PC-9 (cell line): ENCODE results near the gene TMEM271. TPM values are rescaled to one million over a fixed set of nuclear protein-coding genes. Genes with fewer than 3 reads are reported as not detected.

Experiments
- BruUV-seq: library from RNA; stranded (reverse); fragments of 400-500 nt; replicated peaks from 2 replicates; lab custom pipeline; 2021; lab: Mats Ljungman, UMichigan
- CTCF ChIA-PET: fragments of 300-600 bp; sonication (Branson Sonifier 250); formaldehyde crosslinking; loops from one replicate; lab custom pipeline; 2022; ENCODE audit warnings: antibody characterized with exemption; lab: Charles Lee
- POLR2A ChIA-PET: fragments of 300-600 bp; sonication (Branson Sonifier 250); formaldehyde crosslinking; loops from one replicate; lab custom pipeline; 2022; ENCODE audit warnings: antibody characterized with exemption; ENCODE audit not compliant: unreplicated experiment; lab: Charles Lee
- DNase-seq, 2 experiments: peaks; one replicate each; pipeline versions ENCODE4 v3.0.0 to v3.0.0-alpha.2; 2015 to 2022; ENCODE audit warnings: mixed read lengths in 1 of 2
- H2AFZ ChIP-seq: fragments of 200-600 bp; sonication (generic); 2 replicates; pipeline ENCODE4 v1.8.1; 2017; ENCODE audit warnings: antibody characterized with exemption
- H3F3A ChIP-seq: fragments of 200-600 bp; sonication (generic); 2 replicates; pipeline ENCODE4 v1.8.1; 2017; ENCODE audit warnings: antibody characterized with exemption, mild to moderate bottlenecking, low read depth; ENCODE audit not compliant: insufficient read depth
- H3K27ac ChIP-seq: fragments of 200-600 bp; sonication (generic); 2 replicates; pipeline ENCODE4 v1.6.1; 2016; ENCODE audit warnings: mixed run types
- H3K27me3 ChIP-seq: fragments of 200-600 bp; sonication (generic); 2 replicates; pipeline ENCODE4 v1.6.1; 2016; ENCODE audit warnings: low read depth, mixed run types; ENCODE audit not compliant: insufficient read depth
- H3K36me3 ChIP-seq: fragments of 200-600 bp; sonication (generic); 2 replicates; pipeline ENCODE4 v1.6.1; 2016; ENCODE audit warnings: low read depth, mixed run types
- H3K4me1 ChIP-seq: fragments of 200-600 bp; sonication (generic); replicated peaks from 2 replicates; pipeline ENCODE4 v1.6.1; 2016; ENCODE audit warnings: mixed run types; ENCODE audit not compliant: insufficient read depth
- H3K4me2 ChIP-seq: fragments of 200-600 bp; sonication (generic); 2 replicates; pipeline ENCODE4 v1.6.1; 2017; ENCODE audit warnings: mixed run types
- H3K4me3 ChIP-seq: fragments of 200-600 bp; sonication (generic); 2 replicates; pipeline ENCODE4 v1.6.1; 2016; ENCODE audit warnings: mixed run types
- H3K79me2 ChIP-seq: fragments of 200-600 bp; sonication (generic); 2 replicates; pipeline ENCODE4 v1.6.1; 2017; ENCODE audit warnings: low read depth, mixed run types
- H3K9me2 ChIP-seq: fragments of 200-600 bp; sonication (generic); 2 replicates; pipeline ENCODE4 v1.8.1; 2017; ENCODE audit warnings: mild to moderate bottlenecking; ENCODE audit not compliant: insufficient read depth
- H3K9me3 ChIP-seq: fragments of 200-600 bp; sonication (generic); 2 replicates; pipeline ENCODE4 v1.8.1; 2016; ENCODE audit warnings: low read depth; ENCODE audit not compliant: insufficient read depth
- H4K20me1 ChIP-seq: fragments of 200-600 bp; sonication (generic); 2 replicates; pipeline ENCODE4 v1.8.1; 2017; ENCODE audit not compliant: insufficient read depth
- EZH2 ChIP-seq: fragments of 200-600 bp; sonication (generic); IDR thresholded peaks from 2 replicates; pipeline ENCODE4 v1.8.0; 2017; ENCODE audit warnings: antibody characterized with exemption, low read depth
- intact Hi-C: fragments of 100-400 bp; cut with micrococcal nuclease; formaldehyde crosslinking; loops from one replicate; pipeline ENCODE4 v1.10.0; 2022; ENCODE audit not compliant: unreplicated experiment
- total RNA-seq: library from RNA; stranded (reverse); gene quantifications from 2 replicates; pipeline ENCODE4 v1.2.3, GENCODE V29; 2021
- TF ChIP-seq, protein P1 (sequence below): fragments of 200-600 bp; sonication (generic); conservative IDR thresholded peaks from 2 replicates; pipeline ENCODE4 v1.6.1; 2017; ENCODE audit warnings: mixed run types, antibody characterized with exemption, mild to moderate bottlenecking, moderate library complexity

TMEM271 gene
- total RNA-seq, 1 experiment from 2014 or later, result not detected

DNA sequence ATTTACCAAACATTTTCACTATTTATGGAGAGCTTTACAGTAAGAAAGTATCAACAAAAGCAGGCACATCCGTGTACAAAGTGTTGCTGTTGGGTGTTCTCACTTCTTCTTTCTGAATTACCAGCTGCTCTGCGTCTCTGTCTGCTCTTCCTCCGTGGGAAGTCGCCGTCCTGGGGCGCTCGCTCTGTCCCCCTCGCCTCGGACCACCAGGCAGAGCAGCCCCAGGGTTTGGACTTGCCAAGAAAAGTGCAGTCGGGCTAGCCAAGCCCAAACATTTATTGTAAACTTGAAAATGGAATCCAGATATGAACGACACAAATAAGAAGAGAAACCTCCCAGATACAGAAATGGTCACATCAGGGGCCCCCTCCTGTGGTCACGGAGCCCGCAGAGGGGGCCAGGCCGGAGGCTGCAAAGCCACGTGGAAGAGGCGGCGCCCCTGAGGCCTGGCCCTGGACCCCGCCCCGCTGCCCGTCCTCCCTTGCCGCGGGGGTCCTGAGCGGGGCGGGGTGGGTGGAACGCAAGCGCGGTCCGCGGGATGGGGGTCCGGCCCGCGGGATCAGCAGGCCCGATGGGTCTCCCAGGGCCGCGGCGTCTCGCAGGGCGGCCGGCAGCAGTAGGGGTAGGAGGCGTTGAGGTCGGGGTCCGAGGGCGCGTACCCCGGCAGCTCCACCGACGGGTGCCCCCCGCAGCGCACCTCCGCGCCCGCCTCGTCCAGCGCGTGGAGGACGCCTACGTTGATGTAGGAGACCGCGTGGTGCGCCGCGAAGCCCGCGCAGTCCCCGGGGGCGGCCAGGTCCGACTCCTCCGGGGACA lies 1.5 kb downstream of the TMEM271 start:
- POLR2A ChIA-PET, result no interaction called here
- no peaks in the 10 kb centered on the region for H3F3A ChIP-seq
- no peaks in the 10 kb centered on the region for H3K79me2 ChIP-seq
- intact Hi-C loops, result no loop called here
- H3K27me3 ChIP-seq, result peaks cover 68% of the 10 kb centered on the region
- H3K36me3 ChIP-seq, result no peaks in the 10 kb centered on the region
- H3K9me2 ChIP-seq, result no peaks in the 10 kb centered on the region
- no peak overlapping the region for H3K4me3 ChIP-seq
- H2AFZ ChIP-seq, result no peak overlapping the region
- CTCF ChIA-PET, result no interaction called here
- H3K4me1 ChIP-seq, result no peaks in the 10 kb centered on the region
- BruUV-seq, result no TSS peak
- no peak overlapping the region for H3K27ac ChIP-seq
- no peak for DNase-seq
- H3K4me2 ChIP-seq, result no peak overlapping the region
- TF ChIP-seq EZH2, result no peak
- TF ChIP-seq, protein P1, sequence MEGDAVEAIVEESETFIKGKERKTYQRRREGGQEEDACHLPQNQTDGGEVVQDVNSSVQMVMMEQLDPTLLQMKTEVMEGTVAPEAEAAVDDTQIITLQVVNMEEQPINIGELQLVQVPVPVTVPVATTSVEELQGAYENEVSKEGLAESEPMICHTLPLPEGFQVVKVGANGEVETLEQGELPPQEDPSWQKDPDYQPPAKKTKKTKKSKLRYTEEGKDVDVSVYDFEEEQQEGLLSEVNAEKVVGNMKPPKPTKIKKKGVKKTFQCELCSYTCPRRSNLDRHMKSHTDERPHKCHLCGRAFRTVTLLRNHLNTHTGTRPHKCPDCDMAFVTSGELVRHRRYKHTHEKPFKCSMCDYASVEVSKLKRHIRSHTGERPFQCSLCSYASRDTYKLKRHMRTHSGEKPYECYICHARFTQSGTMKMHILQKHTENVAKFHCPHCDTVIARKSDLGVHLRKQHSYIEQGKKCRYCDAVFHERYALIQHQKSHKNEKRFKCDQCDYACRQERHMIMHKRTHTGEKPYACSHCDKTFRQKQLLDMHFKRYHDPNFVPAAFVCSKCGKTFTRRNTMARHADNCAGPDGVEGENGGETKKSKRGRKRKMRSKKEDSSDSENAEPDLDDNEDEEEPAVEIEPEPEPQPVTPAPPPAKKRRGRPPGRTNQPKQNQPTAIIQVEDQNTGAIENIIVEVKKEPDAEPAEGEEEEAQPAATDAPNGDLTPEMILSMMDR, result no peak
- no peaks in the 10 kb centered on the region for H3K9me3 ChIP-seq
- H4K20me1 ChIP-seq, result no peaks in the 10 kb centered on the region

DNA sequence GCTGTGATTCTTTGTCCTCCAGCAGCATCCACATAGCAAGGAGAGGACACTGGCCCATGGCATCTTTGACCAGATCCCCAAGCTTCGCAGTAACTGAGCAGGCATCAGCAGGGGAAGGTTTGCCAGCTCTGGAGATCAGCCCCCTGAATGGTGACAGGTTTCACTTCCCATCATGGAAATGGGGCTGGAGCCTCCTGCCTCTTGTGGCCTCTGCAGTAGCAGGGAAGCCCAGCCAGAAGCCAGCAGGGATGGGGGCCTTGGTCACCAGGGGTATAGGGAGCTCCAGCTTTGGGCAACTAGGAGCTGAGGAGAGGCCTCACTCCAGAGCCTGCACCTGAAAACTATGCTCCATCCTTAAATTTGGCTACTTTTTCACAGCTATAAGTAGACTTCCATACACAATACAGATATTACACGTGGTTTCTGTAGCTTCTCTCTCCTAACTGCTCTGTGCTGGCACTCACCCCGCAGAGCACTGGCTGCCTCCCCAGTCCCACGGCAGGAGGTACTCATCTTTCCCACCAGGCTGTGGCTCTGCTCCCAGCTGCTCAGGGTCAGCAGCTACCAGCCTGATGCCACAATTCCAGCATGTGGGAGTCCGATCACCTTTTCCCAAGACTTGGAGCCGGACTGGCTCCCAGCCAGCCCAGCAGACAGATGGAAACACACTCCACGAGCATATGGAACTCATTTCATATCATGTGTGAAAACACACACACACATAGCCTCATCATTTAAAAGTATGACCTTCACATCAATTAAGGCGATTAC lies 2.8 kb downstream of the TMEM271 start:
- no peak for TF ChIP-seq EZH2
- TF ChIP-seq, protein P1, result no peak
- Histone ChIP-seq H3K4me2 (no peak overlapping the region), H3K27me3 (peaks cover 66% of the 10 kb centered on the region), H4K20me1 (no peaks in the 10 kb centered on the region), H3K27ac (no peak overlapping the region), H3K4me3 (no peak overlapping the region), H3K79me2 (no peaks in the 10 kb centered on the region), H3K9me2 (no peaks in the 10 kb centered on the region), H3K36me3 (no peaks in the 10 kb centered on the region), H3K4me1 (no peaks in the 10 kb centered on the region), H3F3A (no peaks in the 10 kb centered on the region), H2AFZ (no peak overlapping the region), H3K9me3 (no peaks in the 10 kb centered on the region)
- no peak for DNase-seq
- ChIA-PET CTCF (no interaction called here), POLR2A (no interaction called here)
- intact Hi-C loops, result no loop called here
- BruUV-seq, result no TSS peak

DNA sequence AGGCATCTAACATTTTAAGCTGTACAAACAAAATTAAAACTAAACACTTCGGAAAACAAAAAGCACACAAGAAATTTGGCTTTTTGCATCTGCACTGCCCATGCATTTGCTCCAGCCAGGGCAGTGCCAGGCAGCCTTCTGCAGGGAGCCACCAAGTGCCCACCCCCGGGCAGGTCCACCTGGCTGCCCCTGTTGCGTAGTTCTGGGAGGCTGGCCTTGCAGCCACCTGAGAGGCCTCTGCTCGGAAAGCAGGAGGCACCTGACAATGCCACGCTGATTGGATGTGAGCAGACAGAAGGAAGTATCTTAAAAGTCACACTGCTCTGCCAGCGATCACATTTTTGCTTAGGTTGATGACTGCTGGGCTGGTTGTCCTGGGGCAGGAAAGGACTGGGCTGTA lies 3.5 kb downstream of the TMEM271 start:
- no peak for DNase-seq
- ChIA-PET CTCF (no interaction called here), POLR2A (no interaction called here)
- BruUV-seq, result no TSS peak
- no peak overlapping the region for H3K4me3 ChIP-seq
- no peaks in the 10 kb centered on the region for H4K20me1 ChIP-seq
- intact Hi-C loops, result no loop called here
- H3K27ac ChIP-seq, result no peak overlapping the region
- TF ChIP-seq, protein P1, result no peak
- TF ChIP-seq EZH2, result no peak
- no peaks in the 10 kb centered on the region for H3K79me2 ChIP-seq
- no peaks in the 10 kb centered on the region for H3K4me1 ChIP-seq
- H3F3A ChIP-seq, result no peaks in the 10 kb centered on the region
- no peaks in the 10 kb centered on the region for H3K36me3 ChIP-seq
- H3K9me2 ChIP-seq, result no peaks in the 10 kb centered on the region
- H3K9me3 ChIP-seq, result no peaks in the 10 kb centered on the region
- no peak overlapping the region for H3K4me2 ChIP-seq
- H3K27me3 ChIP-seq, result peaks cover 59% of the 10 kb centered on the region
- no peak overlapping the region for H2AFZ ChIP-seq
